Activated CD8-positive, alpha-beta T cell treated with anti-CD3 and anti-CD28 coated beads for 36 hours (primary cell): Measurements from ENCODE around the gene RLBP1. TPM values are rescaled to one million over a fixed set of nuclear protein-coding genes. Genes with fewer than 3 reads are reported as not detected.

Experiments
- ATAC-seq: fragments of 200-7000 bp; cut with Tn5 transposase; one replicate; pipeline ENCODE4 v1.10.0; 2021; ENCODE audit warnings: mild to moderate bottlenecking, moderate library complexity
- CTCF ChIA-PET: fragments of 350-600 bp; sonication (Branson Sonifier 250); formaldehyde crosslinking; loops from one replicate; lab custom pipeline; 2021; ENCODE audit warnings: antibody characterized with exemption; lab: Charles Lee
- POLR2A ChIA-PET: fragments of 350-600 bp; sonication (Branson Sonifier 250); formaldehyde crosslinking; loops from one replicate; lab custom pipeline; 2021; ENCODE audit warnings: antibody characterized with exemption; lab: Charles Lee
- DNase-seq: peaks from one replicate; pipeline ENCODE4 v3.0.0-alpha.2; 2020
- H3K27ac Mint-ChIP-seq: one replicate; pipeline ENCODE4 v1.8.0; 2021; ENCODE audit warnings: mild to moderate bottlenecking, mixed read lengths
- H3K27me3 Mint-ChIP-seq: one replicate; pipeline ENCODE4 v1.8.0; 2021; ENCODE audit warnings: mixed read lengths
- H3K36me3 Mint-ChIP-seq: one replicate; pipeline ENCODE4 v1.8.0; 2021; ENCODE audit warnings: low read depth, mixed read lengths
- H3K4me1 Mint-ChIP-seq: one replicate; pipeline ENCODE4 v1.8.0; 2021; ENCODE audit warnings: low read depth, mixed read lengths
- H3K4me3 Mint-ChIP-seq: one replicate; pipeline ENCODE4 v1.8.0; 2021; ENCODE audit warnings: mild to moderate bottlenecking, moderate library complexity, mixed read lengths
- H3K9me3 Mint-ChIP-seq: one replicate; pipeline ENCODE4 v1.8.0; 2021; ENCODE audit warnings: mixed read lengths
- intact Hi-C: fragments of 100-400 bp; cut with micrococcal nuclease; formaldehyde crosslinking; loops from one replicate; pipeline ENCODE4 v1.10.0; 2022
- total RNA-seq, 2 experiments: library from RNA; stranded (reverse); gene quantifications; one replicate each; pipeline ENCODE4 v1.2.3, GENCODE V29; 2021
- TF ChIP-seq, protein P1 (sequence below): fragments of 200-600 bp; IDR thresholded peaks from one replicate; pipeline ENCODE4 v1.8.0; 2022; ENCODE audit warnings: antibody characterized with exemption, mild to moderate bottlenecking

Gene RLBP1
- total RNA-seq, 2 experiments from 2014 or later: not detected

DNA sequence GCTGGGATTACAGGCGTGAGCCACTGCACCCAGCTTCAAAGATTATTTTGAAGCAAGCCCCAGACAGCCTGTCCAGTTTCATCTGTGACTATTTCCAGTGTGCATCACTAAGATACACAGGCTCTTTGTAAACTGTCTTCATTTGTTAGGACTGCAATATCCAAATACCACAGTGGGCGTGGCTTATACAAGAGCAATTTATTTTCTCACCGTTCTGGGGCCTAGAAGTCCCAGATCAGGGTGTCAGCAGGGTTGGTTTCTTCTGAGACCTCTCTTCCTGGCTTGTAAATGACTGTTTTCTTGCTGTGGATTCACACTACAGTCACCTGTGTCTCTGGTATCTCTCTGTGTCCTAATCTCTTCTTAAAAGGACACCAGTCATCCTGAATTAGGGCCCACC, 59.7 kb downstream of the RLBP1 start:
- CTCF ChIA-PET: interaction anchor here (1.0 kb wide), 2 partner anchors 12 to 104 kb away, joined by 3 read pairs; no protein-coding TSS in a partner anchor
- no peaks in the 10 kb centered on the region for H3K27me3 Mint-ChIP-seq
- peaks cover 8% of the 10 kb centered on the region for H3K4me1 Mint-ChIP-seq
- intact Hi-C loops: no loop called here
- TF ChIP-seq, protein P1, sequence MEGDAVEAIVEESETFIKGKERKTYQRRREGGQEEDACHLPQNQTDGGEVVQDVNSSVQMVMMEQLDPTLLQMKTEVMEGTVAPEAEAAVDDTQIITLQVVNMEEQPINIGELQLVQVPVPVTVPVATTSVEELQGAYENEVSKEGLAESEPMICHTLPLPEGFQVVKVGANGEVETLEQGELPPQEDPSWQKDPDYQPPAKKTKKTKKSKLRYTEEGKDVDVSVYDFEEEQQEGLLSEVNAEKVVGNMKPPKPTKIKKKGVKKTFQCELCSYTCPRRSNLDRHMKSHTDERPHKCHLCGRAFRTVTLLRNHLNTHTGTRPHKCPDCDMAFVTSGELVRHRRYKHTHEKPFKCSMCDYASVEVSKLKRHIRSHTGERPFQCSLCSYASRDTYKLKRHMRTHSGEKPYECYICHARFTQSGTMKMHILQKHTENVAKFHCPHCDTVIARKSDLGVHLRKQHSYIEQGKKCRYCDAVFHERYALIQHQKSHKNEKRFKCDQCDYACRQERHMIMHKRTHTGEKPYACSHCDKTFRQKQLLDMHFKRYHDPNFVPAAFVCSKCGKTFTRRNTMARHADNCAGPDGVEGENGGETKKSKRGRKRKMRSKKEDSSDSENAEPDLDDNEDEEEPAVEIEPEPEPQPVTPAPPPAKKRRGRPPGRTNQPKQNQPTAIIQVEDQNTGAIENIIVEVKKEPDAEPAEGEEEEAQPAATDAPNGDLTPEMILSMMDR: no peak
- peaks cover 13% of the 10 kb centered on the region for H3K36me3 Mint-ChIP-seq
- DNase-seq (no peak), ATAC-seq (no peak)
- H3K4me3 Mint-ChIP-seq: no peak overlapping the region
- H3K9me3 Mint-ChIP-seq: no peaks in the 10 kb centered on the region
- no peak overlapping the region for H3K27ac Mint-ChIP-seq
- POLR2A ChIA-PET: no interaction called here

Other genes starting within 250 kb of the RLBP1 start
- 10 to 100 TPM; 36.8 to 38.9 TPM for gene ABHD2, start 133.1 kb downstream of the RLBP1 start, total RNA-seq
- gene FANCI, start 22.4 kb upstream of the RLBP1 start, total RNA-seq: 100 to 1,000 TPM; 180 TPM
- 100 to 1,000 TPM; 101 to 106 TPM for gene POLG, start 113.2 kb upstream of the RLBP1 start, total RNA-seq